MM.1S (cell line): Measurements from ENCODE around the gene LITAF.

ENCODE experiments used
- EZH2 ChIP-seq: fragments of 300-600 bp; sonication (generic); optimal IDR thresholded peaks from 2 replicates; pipeline ENCODE3; 2017; ENCODE audit warnings: low read depth, mild to moderate bottlenecking, antibody characterized with exemption, low read length, mixed read lengths
- TF ChIP-seq, protein P1 (sequence below): fragments of 300-600 bp; sonication (generic); IDR thresholded peaks from 2 replicates; pipeline ENCODE4 v1.5.1; 2016; ENCODE audit warnings: antibody characterized with exemption, low read length, mixed read lengths

DNA sequence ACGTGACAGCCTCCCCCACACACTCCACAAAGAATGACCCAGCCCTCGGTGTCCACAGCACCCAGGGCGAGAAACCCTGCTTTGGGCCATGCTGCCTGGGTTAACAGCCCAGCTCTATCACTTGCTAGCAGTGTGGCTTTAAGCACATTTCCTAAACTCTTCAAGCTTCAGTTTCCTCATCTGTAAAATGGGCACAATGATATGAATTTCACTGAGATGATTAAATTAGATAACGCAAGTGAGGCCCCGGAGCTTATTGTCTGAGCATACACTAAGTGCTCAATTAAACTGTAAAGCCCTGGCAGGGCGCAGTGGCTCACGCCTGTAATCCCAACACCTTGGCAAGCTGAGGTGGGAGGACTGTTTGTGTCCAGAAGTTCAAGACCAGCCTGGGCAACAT is 79.4 kb downstream of the LITAF start:
- no peak for TF ChIP-seq EZH2
- TF ChIP-seq, protein P1, sequence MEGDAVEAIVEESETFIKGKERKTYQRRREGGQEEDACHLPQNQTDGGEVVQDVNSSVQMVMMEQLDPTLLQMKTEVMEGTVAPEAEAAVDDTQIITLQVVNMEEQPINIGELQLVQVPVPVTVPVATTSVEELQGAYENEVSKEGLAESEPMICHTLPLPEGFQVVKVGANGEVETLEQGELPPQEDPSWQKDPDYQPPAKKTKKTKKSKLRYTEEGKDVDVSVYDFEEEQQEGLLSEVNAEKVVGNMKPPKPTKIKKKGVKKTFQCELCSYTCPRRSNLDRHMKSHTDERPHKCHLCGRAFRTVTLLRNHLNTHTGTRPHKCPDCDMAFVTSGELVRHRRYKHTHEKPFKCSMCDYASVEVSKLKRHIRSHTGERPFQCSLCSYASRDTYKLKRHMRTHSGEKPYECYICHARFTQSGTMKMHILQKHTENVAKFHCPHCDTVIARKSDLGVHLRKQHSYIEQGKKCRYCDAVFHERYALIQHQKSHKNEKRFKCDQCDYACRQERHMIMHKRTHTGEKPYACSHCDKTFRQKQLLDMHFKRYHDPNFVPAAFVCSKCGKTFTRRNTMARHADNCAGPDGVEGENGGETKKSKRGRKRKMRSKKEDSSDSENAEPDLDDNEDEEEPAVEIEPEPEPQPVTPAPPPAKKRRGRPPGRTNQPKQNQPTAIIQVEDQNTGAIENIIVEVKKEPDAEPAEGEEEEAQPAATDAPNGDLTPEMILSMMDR, result no peak
